ENCODE measurements around the gene ITGAL. TPM values are rescaled to one million over a fixed set of nuclear protein-coding genes. Genes with fewer than 3 reads are reported as not detected.
A peak's percentile ranks its signal among the peaks of the same experiment; 100 is the strongest.

The ITGAL gene
- total and polyA plus RNA-seq, 2 of the 13 experiments (the other 11 are each of a cell fraction or from before 2014, with no cell fraction given): 0.86 to 1.2 TPM

- TF ChIP-seq MYPOP (CRISPR knock-in tag; IDR thresholded peaks at IDR 0.05) (peak; percentile 63; the same call in 1 of the 2 replicates), ZBTB25 (CRISPR knock-in tag; IDR thresholded peaks at IDR 0.05) (peak; percentile 53; the same call in 1 of the 2 replicates), MAF1 (CRISPR knock-in tag; IDR thresholded peaks at IDR 0.05; ENCODE audit: borderline replicate concordance) (peak; percentile 40; the same call in 1 of the 2 replicates), ZFP36 (IDR thresholded peaks at IDR 0.05; ENCODE audit: borderline replicate concordance, low read depth, low read length, partially characterized antibody) (no peak), HHEX (CRISPR knock-in tag; IDR thresholded peaks at IDR 0.05) (no peak), BATF2 (CRISPR knock-in tag; IDR thresholded peaks at IDR 0.05) (0 out of 2 replicates have a peak, but pooled peaks have one; percentile 54), PLRG1 (conservative IDR thresholded peaks at IDR 0.05) (no peak), MTERF4 (CRISPR knock-in tag; IDR thresholded peaks at IDR 0.05) (peak; percentile 94), ZKSCAN8 (CRISPR knock-in tag; IDR thresholded peaks at IDR 0.05; ENCODE audit: borderline replicate concordance) (0 out of 2 replicates have a peak, but pooled peaks have one; percentile 38), SIX1 (CRISPR knock-in tag; IDR thresholded peaks at IDR 0.05; ENCODE audit: borderline replicate concordance) (no peak), ATF4 (CRISPR knock-in tag; IDR thresholded peaks at IDR 0.05) (no peak), NFE2 (CRISPR knock-in tag; IDR thresholded peaks at IDR 0.05) (no peak), SIN3B (IDR thresholded peaks at IDR 0.05; ENCODE audit: low read length) (0 out of 2 replicates have a peak, but pooled peaks have one; percentile 18), IRF2 (CRISPR knock-in tag; IDR thresholded peaks at IDR 0.05) (peak; percentile 62; the same call in 1 of the 2 replicates), AKAP8 (CRISPR knock-in tag; IDR thresholded peaks at IDR 0.05) (no peak), NR2F2 (IDR thresholded peaks at IDR 0.05; ENCODE audit: borderline replicate concordance, low read depth) (peak; percentile 29; the same call in 1 of the 2 replicates), NR2F1 (CRISPR knock-in tag; IDR thresholded peaks at IDR 0.05) (peak in 1 of 2 experiments; percentile 60; a peak in 1 of 4 replicates), ZNF687 (CRISPR knock-in tag; IDR thresholded peaks at IDR 0.05) (peak; percentile 78)
Measured at GRCh38 chr16:30526823-30527634, 54.5 kb downstream of the ITGAL start (continued).
